H1 (cell line): ENCODE results near the gene TRPT1. TPM values are rescaled to one million over a fixed set of nuclear protein-coding genes. Genes with fewer than 3 reads are reported as not detected.

Experiments used
- CTCF ChIA-PET: fragments of 300-600 bp; sonication (Branson Sonifier 250); formaldehyde crosslinking; loops from one replicate; lab custom pipeline; 2021; ENCODE audit not compliant: partially characterized antibody; lab: Charles Lee
- POLR2A ChIA-PET: fragments of 300-600 bp; sonication (Branson Sonifier 250); formaldehyde crosslinking; loops from one replicate; lab custom pipeline; 2021; ENCODE audit warnings: inconsistent platforms; ENCODE audit not compliant: partially characterized antibody; lab: Charles Lee
- DNase-seq, 2 experiments: peaks; one replicate each; pipeline versions ENCODE4 v3.0.0 to v3.0.0-alpha.2; 2010 to 2022; ENCODE audit warnings: low spot score in 2 of 2, low read depth in 1 of 2, mixed read lengths in 1 of 2
- FAIRE-seq: peaks from 2 replicates; lab custom pipeline; 2011; peaks lifted over from hg19 to GRCh38; lab: Jason Lieb, UNC
- H2AFZ ChIP-seq: 2 replicates; pipeline ENCODE4 v1.8.1; 2012; ENCODE audit warnings: low read length, inconsistent platforms
- H2AK5ac ChIP-seq: 2 replicates; pipeline ENCODE4 v1.6.1; 2013; ENCODE audit warnings: low read depth, low read length
- H2BK120ac ChIP-seq: replicated peaks from 2 replicates; pipeline ENCODE3; 2013; ENCODE audit warnings: low read depth, low read length, inconsistent platforms
- H2BK12ac ChIP-seq: 2 replicates; pipeline ENCODE4 v1.6.1; 2013; ENCODE audit warnings: low read depth, low read length
- H2BK15ac ChIP-seq: 2 replicates; pipeline ENCODE4 v1.6.1; 2013; ENCODE audit warnings: low read length
- H2BK20ac ChIP-seq: 2 replicates; pipeline ENCODE4 v1.6.1; 2013; ENCODE audit warnings: low read length
- H2BK5ac ChIP-seq: 2 replicates; pipeline ENCODE4 v1.6.1; 2013; ENCODE audit warnings: low read depth, low read length
- H3K14ac ChIP-seq: 2 replicates; pipeline ENCODE4 v1.6.1; 2013; ENCODE audit warnings: inconsistent platforms; ENCODE audit not compliant: insufficient read length
- H3K18ac ChIP-seq: 2 replicates; pipeline ENCODE4 v1.6.1; 2013; ENCODE audit warnings: low read length; ENCODE audit errors: extremely low read depth
- H3K23ac ChIP-seq: 2 replicates; pipeline ENCODE4 v1.6.1; 2013; ENCODE audit warnings: inconsistent platforms; ENCODE audit not compliant: insufficient read length
- H3K23me2 ChIP-seq: 2 replicates; pipeline ENCODE4 v1.6.1; 2013; ENCODE audit warnings: low read depth, low read length
- H3K27ac ChIP-seq: 2 replicates; pipeline ENCODE4 v1.6.1; 2011; ENCODE audit warnings: low read depth, low read length, inconsistent platforms
- H3K27me3 ChIP-seq, 4 experiments: replicated peaks in 1 of 4; 1 replicate in 1 of 4; 2 replicates in 3 of 4; pipeline versions ENCODE4 v1.6.1 to v1.8.1; 2011 to 2013; ENCODE audit warnings: low read length in 3 of 4, mild to moderate bottlenecking in 3 of 4, inconsistent platforms in 2 of 4, mixed read lengths in 2 of 4, moderate library complexity in 1 of 4; ENCODE audit not compliant: control insufficient read depth in 3 of 4, insufficient read depth in 3 of 4; ENCODE audit errors: extremely low read depth in 1 of 4
- H3K36me3 ChIP-seq, 4 experiments: 2 replicates each; pipeline versions ENCODE4 v1.6.1 to v1.8.1; 2011 to 2013; ENCODE audit warnings: mild to moderate bottlenecking in 4 of 4, low read length in 3 of 4, moderate library complexity in 2 of 4, control low read depth in 1 of 4, inconsistent platforms in 1 of 4; ENCODE audit not compliant: insufficient read depth in 4 of 4, control insufficient read depth in 2 of 4
- H3K4ac ChIP-seq: replicated peaks from 2 replicates; pipeline ENCODE3; 2013; ENCODE audit warnings: low read length, low read depth, mixed read lengths, inconsistent platforms; ENCODE audit not compliant: insufficient read length
- H3K4me1 ChIP-seq, 4 experiments: replicated peaks in 1 of 4; 1 replicate in 1 of 4; 2 replicates in 3 of 4; pipeline versions ENCODE4 v1.6.1 to v1.8.1; 2011 to 2013; ENCODE audit warnings: low read length in 3 of 4, inconsistent platforms in 2 of 4, mixed read lengths in 1 of 4; ENCODE audit not compliant: insufficient read depth in 4 of 4, control insufficient read depth in 3 of 4
- H3K4me2 ChIP-seq, 2 experiments: 2 replicates each; pipeline versions ENCODE4 v1.6.1 to v1.8.1; 2011 to 2013; ENCODE audit warnings: low read depth in 2 of 2, low read length in 2 of 2, control low read depth in 1 of 2, inconsistent platforms in 1 of 2, mild to moderate bottlenecking in 1 of 2; ENCODE audit not compliant: insufficient read depth in 1 of 2
- H3K4me3 ChIP-seq, 4 experiments: fragments of 200-600, 300-600 bp in 1 of 4; sonication (generic), shearing (Covaris generic), sonication (Bioruptor Twin) in 1 of 4; 2 replicates each; pipeline versions ENCODE4 v1.5.1 to v1.8.1; 2011 to 2016; ENCODE audit warnings: low read length in 4 of 4, low read depth in 3 of 4, control low read depth in 2 of 4, inconsistent platforms in 2 of 4, mild to moderate bottlenecking in 2 of 4, mixed read lengths in 1 of 4, moderate library complexity in 1 of 4; ENCODE audit not compliant: insufficient read depth in 2 of 4; ENCODE audit errors: extremely low read depth in 1 of 4
- H3K56ac ChIP-seq: replicated peaks from 2 replicates; pipeline ENCODE3; 2013; ENCODE audit warnings: low read depth, mild to moderate bottlenecking, mixed read lengths, low read length, inconsistent platforms; ENCODE audit not compliant: insufficient read length
- H3K79me1 ChIP-seq: 2 replicates; pipeline ENCODE4 v1.6.1; 2013; ENCODE audit warnings: low read depth, low read length, control low read depth
- H3K79me2 ChIP-seq, 2 experiments: 2 replicates each; pipeline versions ENCODE4 v1.6.1 to v1.8.1; 2012 to 2013; ENCODE audit warnings: low read length in 2 of 2, mild to moderate bottlenecking in 2 of 2, inconsistent platforms in 1 of 2; ENCODE audit not compliant: insufficient read depth in 2 of 2, control insufficient read depth in 1 of 2
- H3K9ac ChIP-seq, 4 experiments: replicated peaks in 1 of 4; 1 replicate in 1 of 4; 2 replicates in 3 of 4; pipeline versions ENCODE4 v1.6.1 to v1.8.1; 2011 to 2013; ENCODE audit warnings: low read depth in 3 of 4, low read length in 3 of 4, control low read depth in 2 of 4, mild to moderate bottlenecking in 2 of 4, moderate library complexity in 2 of 4, inconsistent platforms in 1 of 4; ENCODE audit errors: extremely low read depth in 1 of 4
- H3K9me3 ChIP-seq, 2 experiments: 2 replicates each; pipeline versions ENCODE4 v1.6.1 to v1.8.1; 2012 to 2013; ENCODE audit warnings: mild to moderate bottlenecking in 2 of 2, moderate library complexity in 2 of 2, control low read depth in 1 of 2, inconsistent platforms in 1 of 2, low read depth in 1 of 2, low read length in 1 of 2, mixed read lengths in 1 of 2; ENCODE audit not compliant: insufficient read depth in 2 of 2
- H4K20me1 ChIP-seq, 2 experiments: replicated peaks in 1 of 2; 2 replicates each; pipeline versions ENCODE3 to v1.8.1; 2011 to 2013; ENCODE audit warnings: inconsistent platforms in 2 of 2, low read length in 2 of 2, mild to moderate bottlenecking in 1 of 2; ENCODE audit not compliant: insufficient read depth in 2 of 2, control insufficient read depth in 1 of 2
- H4K5ac ChIP-seq: 2 replicates; pipeline ENCODE4 v1.6.1; 2013; ENCODE audit warnings: low read length, low read depth, mixed read lengths, inconsistent platforms; ENCODE audit not compliant: insufficient read length
- H4K8ac ChIP-seq: 2 replicates; pipeline ENCODE4 v1.8.0; 2013; ENCODE audit warnings: mild to moderate bottlenecking, moderate library complexity, low read length, inconsistent platforms; ENCODE audit not compliant: insufficient read depth; ENCODE audit errors: extremely low read depth
- H4K91ac ChIP-seq: replicated peaks from 2 replicates; pipeline ENCODE3; 2013; ENCODE audit warnings: low read length, mixed read lengths, inconsistent platforms; ENCODE audit not compliant: insufficient read length
- ASH2L ChIP-seq: fragments of 200-600, 300-600 bp; sonication (generic); IDR thresholded peaks from one replicate; pipeline ENCODE4 v1.7.1; 2017; ENCODE audit warnings: low read length
- BACH1 ChIP-seq: IDR thresholded peaks from 2 replicates; pipeline ENCODE4 v1.6.1; 2012; ENCODE audit warnings: low read length, improper control_type of control experiment
- BRCA1 ChIP-seq: IDR thresholded peaks from 2 replicates; pipeline ENCODE4 v1.6.1; 2012; ENCODE audit warnings: low read depth, low read length, improper control_type of control experiment
- GABPA ChIP-seq: IDR thresholded peaks from 2 replicates; pipeline ENCODE4 v1.6.1; 2011; ENCODE audit warnings: mild to moderate bottlenecking, low read length, moderate library complexity, borderline replicate concordance; ENCODE audit not compliant: insufficient read depth
- JUN ChIP-seq: IDR thresholded peaks from 2 replicates; pipeline ENCODE4 v1.6.1; 2011; ENCODE audit warnings: low read depth, mild to moderate bottlenecking, improper control_type of control experiment, low read length
- JUND ChIP-seq: IDR thresholded peaks from 2 replicates; pipeline ENCODE4 v1.6.1; 2011; ENCODE audit warnings: mild to moderate bottlenecking, improper control_type of control experiment, low read length
- POLR2A ChIP-seq, 2 experiments: IDR thresholded peaks; 1 replicate in 1 of 2; 2 replicates in 1 of 2; pipeline ENCODE4 v1.6.1; 2011; ENCODE audit warnings: low read depth in 2 of 2, low read length in 2 of 2, mild to moderate bottlenecking in 2 of 2; ENCODE audit errors: control extremely low read depth in 1 of 2
- RNF2 ChIP-seq: fragments of 200-900, 300-1000 bp; sonication (generic); IDR thresholded peaks from 2 replicates; pipeline ENCODE4 v1.7.1; 2016; ENCODE audit warnings: borderline replicate concordance, low read depth, mild to moderate bottlenecking, antibody characterized with exemption, low read length; ENCODE audit not compliant: poor library complexity, severe bottlenecking; ENCODE audit errors: missing control alignments
- SIN3A ChIP-seq, 2 experiments: IDR thresholded peaks in 1 of 2; conservative IDR thresholded peaks in 1 of 2; 2 replicates each; pipeline ENCODE4 v1.6.1; 2011 to 2012; ENCODE audit warnings: low read length in 2 of 2, improper control_type of control experiment in 1 of 2, low read depth in 1 of 2, mild to moderate bottlenecking in 1 of 2
- WGBS, 2 experiments: shearing (Covaris generic) in 1 of 2; methylation state at CpG; one replicate each; pipeline versions ENCODE4 v1.1.6 to v1.1.7; 2013 to 2015; ENCODE audit warnings: low lambda C conversion rate in 2 of 2, mixed read lengths in 2 of 2, inconsistent platforms in 1 of 2, low coverage in 1 of 2, missing lambda C conversion rate in 1 of 2; ENCODE audit not compliant: insufficient replicate concordance in 2 of 2, insufficient coverage in 1 of 2, insufficient read length in 1 of 2; ENCODE audit errors: extremely low coverage in 1 of 2, missing lambda C conversion rate in 1 of 2; 5-methylcytosine and 5-hydroxymethylcytosine counted together
- polyA plus RNA-seq, 7 experiments: library from polyadenylated mRNA; depleted of rRNA in 3 of 7; stranded (reverse) in 5 of 7; unstranded in 2 of 7; fragments of >200 nt in 5 of 7; fragments of 200-250 nt in 2 of 7; gene quantifications; 1 replicate in 5 of 7; 2 replicates in 1 of 7; 4 replicates in 1 of 7; pipeline versions ENCODE4 v1.2.1 to v1.2.3, GENCODE V29; 2011 to 2013; ENCODE audit warnings: missing spikeins in 2 of 7, mixed read lengths in 2 of 7
- total RNA-seq: library from RNA; stranded (reverse); fragmentation: NEBNext Ultra II Directional; extraction: Animal tissue kit (Norgen Biotek cat#: 25700); gene quantifications from 2 replicates; pipeline ENCODE4 v1.2.1, GENCODE V29; 2021
- TF ChIP-seq, protein P1 (sequence below): IDR thresholded peaks from 2 replicates; pipeline ENCODE4 v1.6.1; 2012; ENCODE audit warnings: inconsistent platforms

TRPT1 gene
- total and polyA plus RNA-seq, 2 of the 8 experiments (the other 6 are each of a cell fraction or from before 2014, with no cell fraction given): 34.5 to 74.6 TPM

DNA sequence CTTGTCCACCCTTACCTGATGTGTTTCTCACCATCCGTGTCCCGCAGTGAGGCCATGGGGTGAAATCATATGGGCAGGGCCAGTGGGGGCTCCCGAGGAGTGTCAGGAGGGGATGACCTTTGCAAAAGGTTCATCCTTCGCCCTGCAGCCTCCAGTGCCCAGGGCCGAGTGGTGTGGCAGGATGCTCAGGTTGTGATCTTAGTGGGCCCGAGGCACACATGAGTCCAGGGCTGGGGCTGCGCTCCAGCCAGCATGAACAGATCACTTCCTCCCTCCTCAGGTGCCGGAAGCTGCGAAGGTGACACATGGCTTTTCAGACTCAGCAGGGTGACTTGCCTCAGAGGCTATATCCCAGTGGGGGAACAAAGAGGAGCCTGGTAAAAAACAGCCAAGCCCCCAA, 12.1 kb upstream of the TRPT1 start:
- H2BK20ac ChIP-seq: no peak overlapping the region
- no peaks in the 10 kb centered on the region for H3K79me1 ChIP-seq
- DNase-seq (no peak), FAIRE-seq (no peak)
- H2BK5ac ChIP-seq: no peak overlapping the region
- H2BK120ac ChIP-seq: no peak overlapping the region
- peaks cover 0 to 3% (median 0%) of the 10 kb centered on the region in 4 experiments; a peak in 3 of 7 replicates for H3K27me3 ChIP-seq
- H3K23me2 ChIP-seq: peaks cover 18% of the 10 kb centered on the region
- H4K91ac ChIP-seq: no peak overlapping the region
- H2AFZ ChIP-seq: no peak overlapping the region
- ChIA-PET CTCF (interaction anchor here (0.6 to 8.6 kb wide), 9 partner anchors 9 to 1495 kb away, joined by 3 to 51 read pairs (median 6); partner anchors contain the start of genes FERMT3, PLCB3 and PPP1R14B), POLR2A (interaction anchor here (1.0 to 11.9 kb wide), 9 partner anchors 9 to 79 kb away, joined by 3 to 190 read pairs (median 4); partner anchors contain the start of genes FKBP2, NUDT22, PLCB3 and PPP1R14B)
- H4K20me1 ChIP-seq: peaks cover 0 to 8% of the 10 kb centered on the region in 2 experiments
- H3K4me1 ChIP-seq: peaks cover 0 to 17% (median 7%) of the 10 kb centered on the region in 4 experiments; a peak in 6 of 7 replicates
- no peak overlapping the region for H3K18ac ChIP-seq
- no peak overlapping the region for H3K4me2 ChIP-seq
- no peak overlapping the region for H4K5ac ChIP-seq
- H3K79me2 ChIP-seq: peaks cover 0 to 5% of the 10 kb centered on the region in 2 experiments; a peak in 1 of 4 replicates
- peaks cover 0 to 5% (median 1%) of the 10 kb centered on the region in 4 experiments; a peak in 1 of 8 replicates for H3K36me3 ChIP-seq
- H3K56ac ChIP-seq: no peak overlapping the region
- no peak overlapping the region for H2BK12ac ChIP-seq
- H3K23ac ChIP-seq: no peak overlapping the region
- no peak overlapping the region for H3K4me3 ChIP-seq
- no peak overlapping the region for H3K14ac ChIP-seq
- no peaks in the 10 kb centered on the region for H3K9me3 ChIP-seq
- no peak overlapping the region for H3K27ac ChIP-seq
- H2BK15ac ChIP-seq: no peak overlapping the region
- H3K4ac ChIP-seq: no peak overlapping the region
- H4K8ac ChIP-seq: no peak overlapping the region
- 97% methylated on average over 9 of the region's 9 CpGs; no CpG with 5 or more reads in 1 of the 2 experiments for WGBS, 2 experiments
- H2AK5ac ChIP-seq: no peak overlapping the region
- H3K9ac ChIP-seq: no peak overlapping the region
- TF ChIP-seq ASH2L: no peak
- TF ChIP-seq SIN3A (conservative IDR thresholded peaks at IDR 0.05 in 1 of 2, IDR thresholded peaks at IDR 0.05 in 1 of 2; ENCODE audit: low read depth in 1 of 2, low read length in 2 of 2): no peak
- TF ChIP-seq BRCA1: no peak
- no peak for TF ChIP-seq POLR2A (IDR thresholded peaks at IDR 0.05; ENCODE audit: control extremely low read depth in 1 of 2, low read depth in 2 of 2, low read length in 2 of 2)
- TF ChIP-seq, protein P1, sequence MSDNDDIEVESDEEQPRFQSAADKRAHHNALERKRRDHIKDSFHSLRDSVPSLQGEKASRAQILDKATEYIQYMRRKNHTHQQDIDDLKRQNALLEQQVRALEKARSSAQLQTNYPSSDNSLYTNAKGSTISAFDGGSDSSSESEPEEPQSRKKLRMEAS: no peak
- TF ChIP-seq GABPA: no peak
- TF ChIP-seq BACH1: no peak
- no peak for TF ChIP-seq JUND
- TF ChIP-seq RNF2: no peak
- TF ChIP-seq JUN: no peak
